ENCODE results near the gene MROH8.

The MROH8 gene

GRCh38 chr20:37220731-37221130, 41.4 kb upstream of the MROH8 start:
- TF ChIP-seq ZFX (IDR thresholded peaks at IDR 0.05; ENCODE audit: borderline replicate concordance), result no peak
- TF ChIP-seq, protein P1, sequence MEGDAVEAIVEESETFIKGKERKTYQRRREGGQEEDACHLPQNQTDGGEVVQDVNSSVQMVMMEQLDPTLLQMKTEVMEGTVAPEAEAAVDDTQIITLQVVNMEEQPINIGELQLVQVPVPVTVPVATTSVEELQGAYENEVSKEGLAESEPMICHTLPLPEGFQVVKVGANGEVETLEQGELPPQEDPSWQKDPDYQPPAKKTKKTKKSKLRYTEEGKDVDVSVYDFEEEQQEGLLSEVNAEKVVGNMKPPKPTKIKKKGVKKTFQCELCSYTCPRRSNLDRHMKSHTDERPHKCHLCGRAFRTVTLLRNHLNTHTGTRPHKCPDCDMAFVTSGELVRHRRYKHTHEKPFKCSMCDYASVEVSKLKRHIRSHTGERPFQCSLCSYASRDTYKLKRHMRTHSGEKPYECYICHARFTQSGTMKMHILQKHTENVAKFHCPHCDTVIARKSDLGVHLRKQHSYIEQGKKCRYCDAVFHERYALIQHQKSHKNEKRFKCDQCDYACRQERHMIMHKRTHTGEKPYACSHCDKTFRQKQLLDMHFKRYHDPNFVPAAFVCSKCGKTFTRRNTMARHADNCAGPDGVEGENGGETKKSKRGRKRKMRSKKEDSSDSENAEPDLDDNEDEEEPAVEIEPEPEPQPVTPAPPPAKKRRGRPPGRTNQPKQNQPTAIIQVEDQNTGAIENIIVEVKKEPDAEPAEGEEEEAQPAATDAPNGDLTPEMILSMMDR (IDR thresholded peaks at IDR 0.05), result no peak
- H3K27ac ChIP-seq, result no peak overlapping the region

DNA sequence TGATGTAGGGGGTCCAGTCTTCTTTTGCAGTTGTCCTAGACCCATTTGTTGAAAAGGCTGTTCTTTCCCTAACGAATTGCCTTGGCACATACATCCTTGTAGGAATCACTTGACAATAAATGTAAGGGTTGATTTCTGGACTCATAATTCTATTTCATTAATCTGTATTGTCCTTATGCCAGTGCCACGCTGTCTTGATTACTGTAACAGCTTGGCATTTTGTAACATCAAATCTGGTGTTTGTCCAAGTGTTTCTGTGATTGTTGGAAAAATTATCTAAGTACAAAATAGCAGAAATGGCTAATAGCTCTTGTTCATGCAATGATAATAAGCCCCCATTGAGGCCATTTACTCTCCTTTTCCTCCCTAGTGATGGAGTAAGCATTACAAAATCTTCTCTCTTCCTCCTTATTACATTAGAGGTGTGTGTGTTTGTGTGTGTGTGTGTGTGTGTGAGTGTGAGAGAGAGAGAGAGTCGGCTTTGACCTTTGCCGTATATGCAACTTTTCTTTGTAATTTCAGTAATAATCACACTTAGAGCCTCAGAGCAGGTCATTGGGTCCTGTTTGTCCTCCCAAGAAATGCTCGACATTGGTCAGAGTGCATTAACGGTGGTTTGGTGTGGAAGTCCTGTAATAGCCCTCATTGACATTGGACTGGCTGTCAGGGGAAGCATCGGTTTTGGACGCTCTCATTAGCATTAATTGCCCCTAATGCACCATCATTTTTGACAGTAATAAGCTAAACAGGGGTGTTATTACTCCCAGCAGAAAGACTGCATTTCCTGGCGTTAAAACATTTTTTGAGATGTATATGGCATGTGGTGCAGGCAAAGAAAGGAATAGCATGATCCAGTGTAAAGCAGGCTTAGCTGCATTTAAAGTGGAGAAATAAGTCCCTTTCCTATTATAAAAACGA, 40.7 kb upstream of the MROH8 start:
- no peak overlapping the region for H3K27ac ChIP-seq

DNA sequence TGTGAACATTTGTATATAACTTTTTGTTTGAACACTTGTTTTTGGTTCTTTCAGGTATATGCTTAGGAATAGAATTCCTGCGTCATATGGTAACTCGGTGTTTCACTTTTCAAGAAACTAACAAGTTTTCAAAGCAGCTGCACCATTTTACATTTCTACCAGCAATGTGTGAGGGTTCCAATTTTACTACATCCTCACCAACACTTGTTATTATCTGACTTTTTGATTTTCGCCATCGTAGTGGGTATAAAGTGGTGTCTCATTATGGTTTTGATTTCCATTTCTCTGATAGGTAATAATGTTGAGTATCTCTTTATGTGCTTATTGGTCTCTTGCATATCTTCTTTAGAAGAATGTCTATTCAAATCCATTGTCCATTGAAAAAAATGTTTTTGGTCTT, 39.6 kb upstream of the MROH8 start:
- no peak for TF ChIP-seq ZFX (IDR thresholded peaks at IDR 0.05; ENCODE audit: borderline replicate concordance)
- TF ChIP-seq, protein P1 (IDR thresholded peaks at IDR 0.05), result no peak
- no peak overlapping the region for H3K27ac ChIP-seq

More for the DNA sequence above, 40.7 kb upstream of the MROH8 start:
- TF ChIP-seq, protein P1 (IDR thresholded peaks at IDR 0.05), result no peak
- TF ChIP-seq ZFX (IDR thresholded peaks at IDR 0.05; ENCODE audit: borderline replicate concordance), result no peak

- no peak overlapping the region for H3K27ac ChIP-seq
- TF ChIP-seq ZFX (IDR thresholded peaks at IDR 0.05; ENCODE audit: borderline replicate concordance), result no peak
- TF ChIP-seq, protein P1 (IDR thresholded peaks at IDR 0.05), result no peak
These were observed 39.1 kb upstream of the MROH8 start for GRCh38 chr20:37218441-37218840.

GRCh38 chr20:37209661-37210314, 30.4 kb upstream of the MROH8 start:
- H3K27ac ChIP-seq, result no peak overlapping the region
- TF ChIP-seq, protein P1 (IDR thresholded peaks at IDR 0.05), result no peak
- no peak for TF ChIP-seq ZFX (IDR thresholded peaks at IDR 0.05; ENCODE audit: borderline replicate concordance)

GRCh38 chr20:37209193-37209592, 29.8 kb upstream of the MROH8 start:
- no peak overlapping the region for H3K27ac ChIP-seq
- TF ChIP-seq ZFX (IDR thresholded peaks at IDR 0.05; ENCODE audit: borderline replicate concordance), result no peak
- TF ChIP-seq, protein P1 (IDR thresholded peaks at IDR 0.05), result no peak

DNA sequence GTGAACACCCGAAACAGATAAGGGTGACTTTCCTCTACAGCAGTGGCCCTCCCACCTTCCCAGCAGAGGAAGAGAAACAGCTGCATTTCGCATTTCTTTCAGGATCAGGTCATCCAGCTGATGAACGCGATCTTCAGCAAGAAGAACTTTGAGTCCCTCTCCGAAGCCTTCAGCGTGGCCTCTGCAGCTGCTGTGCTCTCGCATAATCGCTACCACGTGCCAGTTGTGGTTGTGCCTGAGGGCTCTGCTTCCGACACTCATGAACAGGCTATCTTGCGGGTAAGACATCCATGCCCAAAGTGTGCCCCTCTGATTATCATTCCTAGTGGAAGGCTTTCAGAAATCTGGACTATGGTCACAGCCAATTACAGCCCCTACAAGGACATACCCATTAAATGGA, 27.8 kb upstream of the MROH8 start:
- no peak overlapping the region for H3K27ac ChIP-seq

More for the DNA sequence above, 27.8 kb upstream of the MROH8 start:
- TF ChIP-seq, protein P1 (IDR thresholded peaks at IDR 0.05), result no peak
- TF ChIP-seq ZFX (IDR thresholded peaks at IDR 0.05; ENCODE audit: borderline replicate concordance), result no peak

Data from 22Rv1 (cell line).